HG02938 (cell line): ENCODE data around the gene TGFBR3.

Source experiments
- ATAC-seq: cut with Tn5 transposase; IDR thresholded peaks from one replicate; pipeline ENCODE4 v1.9.1; 2021; ENCODE audit warnings: mild to moderate bottlenecking, moderate library complexity; ENCODE audit not compliant: unreplicated experiment

The TGFBR3 gene

GRCh38 chr1:91783423-91784170, 102.4 kb downstream of the TGFBR3 start:
- ATAC-seq: no peak

GRCh38 chr1:91781901-91782622, 103.9 kb downstream of the TGFBR3 start:
- ATAC-seq: no peak

DNA sequence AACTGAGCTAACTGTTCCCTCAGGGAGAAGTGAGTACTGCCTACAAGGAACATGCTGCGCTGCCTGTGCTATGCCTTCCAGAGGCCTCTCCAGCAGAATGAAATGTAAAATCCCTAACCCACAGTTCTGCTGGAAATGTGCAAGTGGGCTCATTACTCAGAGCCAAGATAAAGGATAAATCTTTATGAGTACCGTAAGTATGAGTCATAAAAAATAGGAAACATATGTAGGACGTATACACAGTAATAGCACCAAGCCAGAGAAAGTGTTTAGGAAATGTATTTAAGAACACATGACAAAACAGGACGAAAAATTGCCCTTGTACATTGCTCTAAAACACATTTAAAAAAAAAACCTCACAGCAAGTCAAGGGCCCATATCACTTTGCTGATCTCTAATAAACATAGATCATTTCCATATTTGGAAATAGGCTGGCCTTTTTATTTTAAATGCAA, 104.6 kb downstream of the TGFBR3 start:
- ATAC-seq: no peak

DNA sequence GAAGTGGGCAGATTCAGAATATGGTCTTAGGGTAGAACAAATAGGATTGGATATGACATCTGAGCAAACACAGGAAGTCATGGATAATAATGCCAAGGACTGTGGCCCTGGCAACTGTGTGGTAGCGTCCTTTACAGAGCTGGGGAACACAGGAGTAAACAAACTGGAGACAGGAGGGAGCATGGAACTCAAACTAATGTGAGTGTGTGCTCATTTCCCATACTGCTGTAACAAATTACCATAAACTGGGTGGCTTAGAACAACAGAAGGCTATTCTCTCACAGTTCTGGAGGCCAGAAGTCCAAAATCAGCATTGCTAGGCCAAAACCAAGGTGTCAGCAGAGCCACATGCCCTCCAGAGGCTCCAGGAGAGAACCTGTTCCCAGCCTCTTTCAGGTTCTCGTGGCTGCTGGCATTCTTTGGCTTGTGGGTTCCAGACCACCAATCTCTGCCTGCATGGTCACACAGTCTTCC, 106.4 kb downstream of the TGFBR3 start:
- ATAC-seq: no peak

- no peak for ATAC-seq
Observed at GRCh38 chr1:91778964-91779363, 107.0 kb downstream of the TGFBR3 start.

DNA sequence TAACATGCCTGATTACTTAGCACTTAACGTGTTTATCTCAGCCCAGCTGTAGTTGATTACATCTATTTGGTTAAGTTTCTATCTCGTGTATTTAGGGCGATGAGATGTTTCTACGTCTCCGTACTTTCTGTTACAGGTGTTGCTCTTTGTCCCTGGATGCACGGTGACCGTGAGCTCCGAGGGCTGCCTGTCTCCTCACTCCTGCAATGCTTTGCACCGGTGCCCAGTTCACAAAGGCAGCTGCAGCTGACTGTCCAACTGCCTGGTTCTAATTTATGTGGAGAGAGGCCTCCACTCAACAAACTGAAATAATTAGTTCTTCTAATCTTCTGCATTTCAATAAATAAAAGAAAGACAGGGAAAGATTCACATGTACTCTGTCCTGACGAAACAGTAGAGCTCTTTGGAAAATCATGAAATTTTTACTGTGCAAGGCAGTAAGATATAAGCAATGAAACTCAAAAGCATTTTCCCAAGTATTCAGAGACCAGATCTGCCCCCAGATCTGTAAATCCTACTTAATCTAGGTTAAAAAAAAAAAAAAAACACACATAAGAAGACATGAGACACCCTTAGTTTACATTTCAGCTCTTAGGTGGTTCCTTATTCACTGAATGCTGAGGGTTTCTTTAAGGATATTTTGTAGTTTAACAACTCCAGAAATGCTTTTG, 108.2 kb downstream of the TGFBR3 start:
- ATAC-seq: no peak

- no peak for ATAC-seq
Observed at GRCh38 chr1:91777196-91777595, 108.8 kb downstream of the TGFBR3 start.

DNA sequence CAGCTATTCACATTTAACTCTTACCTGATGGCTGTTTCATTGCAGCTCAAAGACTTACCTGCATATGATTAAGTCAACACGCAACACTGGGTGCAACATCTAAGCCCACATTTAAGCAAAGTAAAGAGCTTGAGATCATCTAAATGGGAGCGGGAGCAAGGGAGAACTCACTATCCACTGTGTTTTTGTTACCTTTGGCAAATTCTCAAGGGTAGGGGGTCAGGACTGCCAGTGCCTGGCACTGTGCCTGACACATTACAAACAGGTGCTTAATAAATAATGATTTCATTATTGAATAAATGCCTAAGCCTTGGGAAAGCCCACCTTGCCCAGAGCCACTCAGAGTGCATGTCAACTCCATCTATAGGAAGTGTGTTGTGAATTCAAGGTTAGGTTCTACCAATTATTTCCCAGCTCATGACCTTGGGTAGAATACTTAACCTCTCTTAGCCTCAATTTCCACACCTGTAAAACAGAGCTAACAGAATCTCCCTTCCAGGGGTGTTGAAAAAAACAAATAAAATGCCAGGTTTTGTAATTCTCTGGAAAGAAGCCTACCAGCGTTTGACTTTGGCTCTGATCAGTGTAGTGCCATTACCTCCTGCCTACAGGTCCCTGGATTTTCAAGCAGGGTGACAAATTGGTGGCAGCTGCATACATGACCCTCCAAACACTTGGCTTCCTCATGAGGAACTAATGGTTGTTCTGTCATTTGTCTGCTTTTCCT, 109.7 kb downstream of the TGFBR3 start:
- ATAC-seq: no peak

- no peak for ATAC-seq
Observed at GRCh38 chr1:91775227-91775626, 110.7 kb downstream of the TGFBR3 start.

- no peak for ATAC-seq
Observed at GRCh38 chr1:91774520-91775203, 111.3 kb downstream of the TGFBR3 start.

- ATAC-seq: no peak
Observed at GRCh38 chr1:91771717-91772116, 114.2 kb downstream of the TGFBR3 start.

- ATAC-seq: no peak
Observed at GRCh38 chr1:91770667-91771268, 115.2 kb downstream of the TGFBR3 start.

- ATAC-seq: no peak
Observed at GRCh38 chr1:91769742-91770141, 116.2 kb downstream of the TGFBR3 start.

DNA sequence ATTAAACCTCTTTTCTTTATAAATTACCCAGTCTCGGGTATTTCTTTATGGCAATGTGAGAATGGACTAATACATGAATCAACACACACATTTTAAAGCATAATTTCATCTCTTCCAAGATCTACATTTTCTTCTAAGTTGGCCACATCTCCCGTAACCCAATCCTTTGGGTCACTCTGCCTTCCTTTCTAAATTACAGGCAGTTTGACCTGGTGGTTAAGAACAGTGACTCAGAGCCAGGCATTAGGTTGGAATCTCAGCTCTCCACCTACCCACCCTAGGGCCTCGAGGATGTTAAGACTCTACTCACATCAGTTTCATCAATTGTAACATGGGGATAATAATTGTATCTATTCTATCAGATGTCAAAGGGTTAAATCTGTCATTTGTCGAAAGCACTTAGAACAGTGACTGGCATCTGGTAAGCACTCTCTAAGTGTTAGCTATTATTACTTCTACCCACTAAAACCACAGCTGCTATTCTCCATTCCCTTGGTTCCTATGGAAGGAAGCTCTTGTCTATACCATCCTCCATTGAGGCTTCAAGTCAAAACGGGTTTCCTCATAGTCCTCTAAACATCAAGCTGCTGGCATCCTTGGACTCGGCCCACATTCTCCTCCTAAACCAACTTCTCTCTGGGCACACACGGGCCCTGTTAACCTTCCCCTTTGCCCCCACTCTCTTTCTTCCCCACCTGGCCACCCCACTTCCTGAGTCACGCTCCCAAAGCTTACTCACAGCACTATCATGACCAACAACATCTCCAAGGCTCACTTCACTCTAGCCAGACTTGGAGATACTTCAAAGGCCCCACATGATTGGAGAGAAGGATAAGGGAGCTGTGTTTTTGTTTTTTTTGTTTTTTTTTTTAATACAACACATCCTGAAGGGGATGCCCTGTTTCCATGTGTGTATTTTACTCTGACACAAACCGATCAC, 116.9 kb downstream of the TGFBR3 start:
- no peak for ATAC-seq

DNA sequence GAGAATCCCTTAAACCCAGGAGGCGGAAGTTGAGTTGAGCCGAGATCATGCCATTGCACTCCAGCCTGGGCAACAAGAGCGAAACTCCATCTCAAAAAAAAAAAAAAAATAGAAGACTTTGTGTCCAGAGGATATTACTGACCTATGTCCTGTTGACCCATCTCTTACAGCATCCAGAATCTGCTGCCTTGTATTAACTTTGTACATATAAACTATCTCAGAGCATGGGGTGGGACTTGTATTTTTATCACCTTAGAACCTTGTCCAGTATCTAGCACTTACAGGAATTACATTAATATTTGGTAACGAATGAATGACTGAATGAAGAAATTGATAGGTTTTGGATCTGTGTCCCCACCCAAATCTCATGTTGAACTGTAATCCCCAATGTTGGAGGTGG, 117.8 kb downstream of the TGFBR3 start:
- ATAC-seq: no peak

DNA sequence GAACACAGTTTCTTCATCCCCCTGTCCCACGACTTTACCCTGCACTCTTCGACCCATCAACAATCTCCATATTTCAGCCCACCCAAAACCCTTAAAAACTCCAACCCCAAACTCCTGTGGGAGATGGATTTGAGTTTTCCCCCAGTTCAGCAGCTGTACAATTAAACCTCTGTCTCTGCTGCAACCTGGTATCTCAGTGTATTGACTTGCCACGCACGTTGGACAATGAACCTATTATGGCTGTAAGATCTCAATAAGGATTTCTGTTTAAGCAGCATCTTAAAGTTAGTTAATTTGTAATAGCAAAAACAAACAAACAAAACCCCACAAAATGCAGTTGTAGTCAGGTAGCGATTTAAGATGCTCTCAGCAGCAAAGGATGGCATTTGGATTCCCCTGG, 119.1 kb downstream of the TGFBR3 start:
- ATAC-seq: no peak

- no peak for ATAC-seq
Observed at GRCh38 chr1:91765880-91766443, 120.0 kb downstream of the TGFBR3 start.

DNA sequence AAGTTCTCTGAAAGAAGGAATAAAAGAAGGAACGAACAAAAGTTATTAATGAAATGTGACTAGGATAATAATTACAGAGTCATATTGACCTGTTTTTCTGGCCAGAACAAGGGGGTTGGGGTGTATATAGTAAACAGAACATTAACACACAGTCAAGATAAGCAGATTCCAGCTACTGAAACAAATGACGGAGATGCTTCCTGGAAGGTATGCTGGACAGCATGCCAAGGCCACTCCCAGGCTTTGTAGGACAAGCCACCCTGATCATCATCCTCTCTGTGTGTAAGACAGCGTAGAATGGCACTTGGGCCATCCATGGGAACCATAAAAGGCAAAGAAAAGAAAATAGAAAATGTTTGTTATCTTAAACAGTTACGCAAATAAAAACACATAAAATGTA, 120.7 kb downstream of the TGFBR3 start:
- no peak for ATAC-seq
